Ammon's horn (tissue), 1 donor: ENCODE data around the gene SETSIP.
"Not testable (repeated sequence)": the region's sequence is repeated elsewhere in the genome, so short reads cannot be mapped to it uniquely, and the experiment has no call there.

Experiments used
- DNase-seq: peaks from one replicate; pipeline ENCODE4 v3.0.0-alpha.2; 2016; ENCODE audit warnings: low spot score

Gene SETSIP, protein sequence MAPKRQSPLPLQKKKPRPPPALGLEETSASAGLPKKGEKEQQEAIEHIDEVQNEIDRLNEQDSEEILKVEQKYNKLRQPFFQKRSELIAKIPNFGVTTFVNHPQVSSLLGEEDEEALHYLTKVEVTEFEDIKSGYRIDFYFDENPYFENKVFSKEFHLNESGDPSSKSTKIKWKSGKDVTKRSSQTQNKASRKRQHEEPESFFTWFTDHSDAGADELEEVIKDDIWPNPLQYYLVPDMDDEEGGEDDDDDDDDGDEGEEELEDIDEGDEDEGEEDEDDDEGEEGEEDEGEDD

GRCh38 chr1:92075311-92075710 lies at the start of gene SETSIP:
Gene SETSIP (minus strand): TSS chr1:92075411. CDS start chr1:92075411, 0 bp downstream.
- no peak for DNase-seq

- no peak for DNase-seq
Measured at GRCh38 chr1:92123868-92124267, 48.7 kb upstream of the SETSIP start.

DNA sequence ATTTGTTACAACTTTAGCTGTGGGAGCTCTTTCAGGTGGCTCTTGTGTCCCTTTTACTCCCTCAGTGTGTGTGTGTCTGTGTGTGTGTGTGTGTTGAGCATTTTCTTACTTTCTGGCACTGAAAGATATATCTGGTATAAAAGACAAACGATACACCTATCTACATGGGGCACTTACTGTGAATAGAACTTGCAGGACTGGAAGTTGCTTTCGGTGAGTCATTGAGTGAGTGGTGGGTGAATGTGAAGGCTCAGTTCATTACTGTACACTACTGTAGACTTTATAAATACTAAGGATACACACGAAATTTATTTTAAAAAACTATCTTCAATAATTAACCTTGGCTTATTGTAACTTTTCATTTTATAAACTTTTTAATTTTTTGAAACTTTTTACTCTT lies 43.6 kb upstream of the SETSIP start:
- DNase-seq: no peak

DNA sequence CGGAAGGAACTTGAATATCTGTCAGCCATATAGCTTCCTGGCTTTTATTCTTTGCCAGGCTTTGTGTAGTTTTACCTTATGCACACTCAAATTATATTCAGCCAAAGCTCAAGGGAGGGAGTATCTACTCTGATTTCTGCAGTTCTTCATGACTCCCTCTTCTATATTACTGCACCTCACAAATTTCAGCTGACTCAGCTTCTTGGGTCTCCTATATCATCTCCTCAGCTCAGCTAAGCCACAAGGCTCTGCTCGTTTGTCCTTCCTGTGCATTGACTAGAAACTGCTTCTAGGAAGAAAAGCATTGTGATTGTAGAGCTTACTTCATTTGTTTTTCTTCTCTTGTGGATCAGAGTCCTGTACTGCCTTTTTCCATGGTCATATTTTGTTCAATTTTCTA lies 42.3 kb upstream of the SETSIP start:
- no peak for DNase-seq

DNA sequence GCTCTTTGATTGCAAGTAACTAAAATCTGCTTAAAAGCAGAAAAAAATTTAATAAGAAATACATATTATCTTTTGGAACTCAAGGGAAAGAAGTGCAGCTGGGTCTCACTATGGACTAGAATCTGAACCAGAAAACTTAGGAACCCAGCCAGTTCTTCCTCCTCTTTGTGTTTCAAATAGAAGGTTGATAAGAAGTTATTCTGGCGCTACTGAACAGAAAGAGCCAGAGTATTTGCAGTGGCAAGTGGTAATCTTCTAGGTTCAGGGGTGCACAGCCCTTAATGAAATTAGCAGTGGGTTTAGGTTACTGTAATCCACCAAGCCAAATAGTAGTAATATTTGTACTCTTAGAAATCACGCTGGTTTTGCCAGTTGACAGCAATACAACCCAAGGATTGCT lies 33.4 kb upstream of the SETSIP start:
- no peak for DNase-seq

GRCh38 chr1:92105546-92106081 lies 30.4 kb upstream of the SETSIP start:
- no peak for DNase-seq

GRCh38 chr1:92096317-92096716 lies 21.1 kb upstream of the SETSIP start:
- no peak for DNase-seq

DNA sequence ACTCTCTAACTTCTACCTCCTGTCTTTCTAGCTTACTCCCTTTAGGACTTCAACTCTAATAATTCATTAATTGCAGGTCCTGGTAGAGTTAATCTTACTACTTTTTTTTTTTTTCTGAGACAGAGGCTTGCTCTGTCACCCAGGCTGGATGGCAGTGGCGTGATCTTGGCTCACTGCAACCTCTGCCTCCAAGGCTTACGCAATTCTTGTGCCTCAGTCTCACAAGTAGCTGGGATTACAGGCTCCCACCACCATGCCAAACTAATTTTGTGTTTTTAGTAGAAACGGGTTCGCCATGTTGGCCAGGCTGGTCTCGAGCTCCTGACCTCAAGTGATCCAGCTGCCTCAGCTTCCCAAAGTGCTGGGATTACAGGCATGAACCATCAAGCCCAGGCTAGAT lies 20.7 kb upstream of the SETSIP start:
- DNase-seq: peak; percentile 8

- DNase-seq: no peak
Measured at GRCh38 chr1:92094595-92094994, 19.4 kb upstream of the SETSIP start.

- DNase-seq: no peak
Measured at GRCh38 chr1:92094090-92094489, 18.9 kb upstream of the SETSIP start.

- DNase-seq: no peak
Measured at GRCh38 chr1:92091625-92092024, 16.4 kb upstream of the SETSIP start.

GRCh38 chr1:92087542-92087941 lies 12.3 kb upstream of the SETSIP start:
- no peak for DNase-seq

- DNase-seq: no peak
Measured at GRCh38 chr1:92085727-92086126, 10.5 kb upstream of the SETSIP start.

GRCh38 chr1:92084651-92085050 lies 9.4 kb upstream of the SETSIP start:
- DNase-seq: no peak

GRCh38 chr1:92081031-92081430 lies 5.8 kb upstream of the SETSIP start:
- DNase-seq: no peak

DNA sequence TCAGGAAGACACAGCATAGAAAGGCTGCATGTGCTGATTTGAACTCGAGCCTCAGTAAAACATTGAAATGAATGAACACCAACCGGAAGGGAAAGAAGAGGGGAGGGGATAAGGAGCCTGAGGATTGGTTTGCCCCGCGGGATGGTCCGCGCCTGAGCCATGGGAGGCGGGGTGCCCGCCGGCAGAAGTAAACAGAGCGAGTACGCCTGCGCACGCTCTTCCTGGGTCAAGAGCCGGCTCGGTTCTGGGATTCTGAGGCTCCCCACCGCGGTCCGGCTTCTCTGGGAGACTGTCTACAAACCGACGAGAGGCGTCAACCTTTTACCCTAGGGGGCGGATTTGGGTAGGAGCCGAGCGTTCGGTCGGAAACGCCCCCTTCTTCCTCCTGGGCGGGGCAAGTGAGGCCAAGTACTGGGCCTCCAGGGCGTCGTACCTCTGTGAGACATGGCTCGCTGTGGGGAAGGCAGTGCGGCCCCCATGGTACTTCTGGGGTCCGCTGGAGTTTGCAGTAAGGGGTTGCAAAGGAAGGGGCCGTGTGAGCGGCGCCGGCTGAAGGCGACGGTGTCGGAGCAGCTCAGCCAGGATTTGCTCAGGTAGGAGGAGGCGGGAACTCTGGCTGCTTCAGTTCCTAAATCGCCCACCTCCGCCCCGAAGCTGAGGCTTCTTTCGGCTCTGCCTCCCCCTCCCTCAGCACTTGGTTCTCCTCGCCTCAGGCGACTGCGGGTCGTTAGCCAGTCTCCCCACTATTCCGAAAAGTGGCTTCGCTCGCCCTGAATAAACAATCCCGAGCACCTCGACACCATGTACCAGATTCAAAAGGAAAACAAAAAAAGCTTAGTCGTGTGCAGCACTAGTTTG lies 5.1 kb upstream of the SETSIP start, which contains the start of gene BTBD8:
Gene BTBD8, plus strand, starts transcription at position 218 of the 858 bp plus-strand sequence. Its CDS starts 227 bp downstream, at position 445.
- DNase-seq: peak; percentile 90

- no peak for DNase-seq
Measured at GRCh38 chr1:92079441-92079840, 4.2 kb upstream of the SETSIP start.

DNA sequence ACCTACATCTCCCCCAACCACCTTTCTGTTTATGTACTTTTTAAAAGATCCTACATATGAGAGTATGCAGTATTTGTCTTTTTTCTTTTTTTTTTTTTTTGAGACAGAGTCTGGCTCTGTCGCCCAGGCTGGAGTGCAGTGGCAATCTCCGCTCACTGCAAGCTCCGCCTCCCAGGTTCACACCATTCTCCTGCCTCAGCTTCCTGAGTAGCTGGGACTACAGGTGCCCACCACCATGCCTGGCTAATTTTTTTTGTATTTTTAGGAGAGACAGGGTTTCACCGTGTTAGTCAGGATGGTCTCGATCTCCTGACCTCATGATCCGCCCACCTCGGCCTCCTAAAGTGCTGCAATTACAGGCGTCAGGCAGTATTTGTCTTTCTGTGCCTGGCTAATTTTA lies 2.9 kb upstream of the SETSIP start:
- DNase-seq: not testable (repeated sequence)

- no peak for DNase-seq
Measured at GRCh38 chr1:92076363-92076762, 1.2 kb upstream of the SETSIP start.

- DNase-seq: not testable (repeated sequence)
Measured at GRCh38 chr1:92074446-92074845, 765 bp downstream of the SETSIP start.

DNA sequence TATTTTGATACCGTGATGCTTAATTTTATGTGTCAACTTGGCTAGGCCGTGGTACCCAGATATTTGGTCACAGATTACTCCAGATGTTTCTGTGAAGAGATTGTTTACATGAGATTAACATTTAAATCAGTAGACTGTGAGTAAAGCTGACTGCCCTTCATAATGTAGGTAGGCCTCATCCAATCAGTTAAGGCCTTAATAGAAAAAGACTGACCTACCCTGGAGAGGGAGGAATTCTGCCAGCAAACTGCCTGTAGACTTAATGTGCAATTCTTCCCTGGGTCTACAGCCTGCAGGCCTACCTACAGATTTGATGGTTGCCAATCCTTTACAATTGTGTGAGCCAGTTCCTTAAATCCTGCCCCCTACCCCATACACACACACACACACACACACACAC lies 4.3 kb downstream of the SETSIP start:
- DNase-seq: no peak

GRCh38 chr1:92066321-92066720 lies 8.9 kb downstream of the SETSIP start:
- no peak for DNase-seq

DNA sequence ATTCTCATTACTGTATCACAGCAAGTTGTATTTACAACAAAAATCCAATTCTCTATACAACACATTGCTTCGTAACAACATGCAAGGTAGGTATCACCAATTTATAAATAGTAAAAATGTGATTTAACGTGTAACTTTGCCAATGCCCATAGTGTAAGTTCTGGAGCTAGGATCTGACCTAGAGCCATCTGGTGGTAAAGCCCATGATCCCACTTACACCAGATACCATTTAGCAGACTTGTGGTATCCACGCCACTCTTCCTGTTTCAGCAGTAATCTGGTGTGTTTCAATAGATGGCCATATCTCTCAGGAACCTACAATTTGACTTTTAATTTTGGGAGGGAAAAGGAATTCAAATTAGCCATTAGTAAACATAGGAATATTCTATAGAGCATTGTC lies 10.2 kb downstream of the SETSIP start:
- no peak for DNase-seq
